Body of pancreas (tissue), 4 donors: ENCODE results near the gene PRDM10.

Source experiments
- POLR2A ChIP-seq, 3 donors: fragments of 450-650 bp; IDR thresholded peaks; one replicate each; pipeline ENCODE4 v1.6.1; 2016; ENCODE audit warnings: antibody characterized with exemption in 3 of 3, mild to moderate bottlenecking in 2 of 3
- TF ChIP-seq, protein P1 (sequence below), 7 experiments: fragments of 450-650 bp in 4 of 7; fragments of 200-600 bp in 3 of 7; sonication (generic) in 3 of 7; IDR thresholded peaks; one replicate each; pipeline ENCODE4 v1.5.1; 2016 to 2019; ENCODE audit warnings: antibody characterized with exemption in 7 of 7

DNA sequence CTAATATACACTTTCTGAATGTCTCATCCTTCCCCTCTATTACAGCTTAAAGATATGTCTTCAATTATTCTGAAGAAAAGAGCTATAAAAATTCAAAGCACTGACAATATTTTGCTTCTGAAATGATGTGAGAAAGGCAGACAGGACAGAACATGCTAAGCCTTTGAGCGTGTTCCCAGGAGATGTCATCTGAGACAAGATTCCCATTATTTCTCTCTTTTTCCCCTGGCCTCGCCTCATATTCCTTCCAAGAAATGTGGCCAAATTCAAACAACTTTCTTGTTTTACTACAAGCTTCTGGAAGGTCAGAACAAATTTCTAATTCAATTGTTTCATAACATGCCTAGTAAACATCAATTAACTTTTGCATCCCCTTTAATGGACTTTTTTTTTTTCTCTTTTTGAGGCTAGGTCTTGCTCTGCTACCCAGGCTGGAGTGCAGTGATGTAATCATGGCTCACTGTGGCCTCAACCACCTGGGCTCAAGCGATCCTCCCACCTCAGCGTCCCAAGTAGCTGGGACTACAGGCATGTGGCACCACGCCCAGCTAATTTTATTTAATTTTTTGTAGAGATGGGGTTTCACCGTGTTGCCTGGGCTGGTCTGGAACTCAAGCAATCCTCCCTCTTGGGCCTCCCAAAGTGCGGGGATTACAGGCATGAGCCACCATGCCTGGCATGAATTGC, 70.1 kb downstream of the PRDM10 start:
- no peak for TF ChIP-seq POLR2A (IDR thresholded peaks at IDR 0.05)
- TF ChIP-seq, protein P1, sequence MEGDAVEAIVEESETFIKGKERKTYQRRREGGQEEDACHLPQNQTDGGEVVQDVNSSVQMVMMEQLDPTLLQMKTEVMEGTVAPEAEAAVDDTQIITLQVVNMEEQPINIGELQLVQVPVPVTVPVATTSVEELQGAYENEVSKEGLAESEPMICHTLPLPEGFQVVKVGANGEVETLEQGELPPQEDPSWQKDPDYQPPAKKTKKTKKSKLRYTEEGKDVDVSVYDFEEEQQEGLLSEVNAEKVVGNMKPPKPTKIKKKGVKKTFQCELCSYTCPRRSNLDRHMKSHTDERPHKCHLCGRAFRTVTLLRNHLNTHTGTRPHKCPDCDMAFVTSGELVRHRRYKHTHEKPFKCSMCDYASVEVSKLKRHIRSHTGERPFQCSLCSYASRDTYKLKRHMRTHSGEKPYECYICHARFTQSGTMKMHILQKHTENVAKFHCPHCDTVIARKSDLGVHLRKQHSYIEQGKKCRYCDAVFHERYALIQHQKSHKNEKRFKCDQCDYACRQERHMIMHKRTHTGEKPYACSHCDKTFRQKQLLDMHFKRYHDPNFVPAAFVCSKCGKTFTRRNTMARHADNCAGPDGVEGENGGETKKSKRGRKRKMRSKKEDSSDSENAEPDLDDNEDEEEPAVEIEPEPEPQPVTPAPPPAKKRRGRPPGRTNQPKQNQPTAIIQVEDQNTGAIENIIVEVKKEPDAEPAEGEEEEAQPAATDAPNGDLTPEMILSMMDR (IDR thresholded peaks at IDR 0.05) = no peak
